HepG2 (cell line): Measurements from ENCODE around the gene NT5DC2. TPM values are rescaled to one million over a fixed set of nuclear protein-coding genes. Genes with fewer than 3 reads are reported as not detected.
A peak's percentile ranks its signal among the peaks of the same experiment; 100 is the strongest.

Source experiments
- CBFB ChIP-seq: sonication (generic); formaldehyde crosslinking; IDR thresholded peaks from 2 replicates; pipeline ENCODE4 v1.4.0; 2020; ENCODE audit warnings: missing genetic modification reagents
- GTF2F1 ChIP-seq: fragments of 150-350 bp; IDR thresholded peaks from 2 replicates; pipeline ENCODE4 v1.6.1; 2014; ENCODE audit warnings: low read length
- KDM4B ChIP-seq: sonication (generic); formaldehyde crosslinking; IDR thresholded peaks from 2 replicates; pipeline ENCODE4 v1.4.0; 2020; ENCODE audit warnings: missing genetic modification reagents
- MAFG ChIP-seq: sonication (generic); formaldehyde crosslinking; IDR thresholded peaks from 2 replicates; pipeline ENCODE4 v1.5.1; 2020; ENCODE audit warnings: mild to moderate bottlenecking, missing genetic modification reagents
- MEIS1 ChIP-seq: sonication (generic); formaldehyde crosslinking; IDR thresholded peaks from 2 replicates; pipeline ENCODE4 v1.9.0; 2021; ENCODE audit warnings: mild to moderate bottlenecking, missing genetic modification reagents, moderate library complexity, borderline replicate concordance
- NR2F6 ChIP-seq, 2 experiments: IDR thresholded peaks; 2 replicates each; pipeline ENCODE4 v1.6.1; 2016; ENCODE audit warnings: antibody characterized with exemption in 1 of 2, mild to moderate bottlenecking in 1 of 2
- RXRA ChIP-seq: sonication (generic); formaldehyde crosslinking; IDR thresholded peaks from 2 replicates; pipeline ENCODE4 v1.5.1; 2020; ENCODE audit warnings: missing genetic modification reagents
- TCF12 ChIP-seq, 2 experiments: fragments of 450-650 bp in 1 of 2; sonication (generic) in 1 of 2; formaldehyde crosslinking in 1 of 2; IDR thresholded peaks; 2 replicates each; pipeline versions ENCODE4 v1.6.1 to v1.8.0; 2017 to 2022; ENCODE audit warnings: antibody characterized with exemption in 1 of 2, mild to moderate bottlenecking in 1 of 2, missing genetic modification reagents in 1 of 2, moderate library complexity in 1 of 2
- ZNF232 ChIP-seq: sonication (generic); formaldehyde crosslinking; IDR thresholded peaks from 2 replicates; pipeline ENCODE4 v1.4.0; 2020; ENCODE audit warnings: missing genetic modification reagents, borderline replicate concordance
- ZNF367 ChIP-seq: sonication (generic); formaldehyde crosslinking; IDR thresholded peaks from 2 replicates; pipeline ENCODE4 v1.4.0; 2020; ENCODE audit warnings: missing genetic modification reagents, borderline replicate concordance
- ZNF605 ChIP-seq: sonication (generic); formaldehyde crosslinking; IDR thresholded peaks from 2 replicates; pipeline ENCODE4 v1.8.0; 2022; ENCODE audit warnings: mild to moderate bottlenecking, missing genetic modification reagents
- polyA plus RNA-seq, 8 experiments: library from polyadenylated mRNA; depleted of rRNA in 3 of 8; stranded (reverse) in 7 of 8; unstranded in 1 of 8; fragments of >200 nt; fragmentation: Illumina TruSeq in 4 of 8; extraction: Trizol in 4 of 8; gene quantifications; 2 replicates each; pipeline versions ENCODE4 v1.2.1 to v1.2.3, GENCODE V29; 2011 to 2016; ENCODE audit warnings: low read depth in 4 of 8, missing spikeins in 1 of 8, mixed read lengths in 1 of 8; ENCODE audit not compliant: insufficient read depth in 1 of 8
- total RNA-seq, 5 experiments: library from RNA; depleted of rRNA; stranded (reverse); fragments of >200 nt; fragmentation: Illumina TruSeq; extraction: Trizol; gene quantifications; 2 replicates each; pipeline ENCODE4 v1.2.3, GENCODE V29; 2016; ENCODE audit warnings: low read depth in 1 of 5
- TF ChIP-seq, protein P1 (sequence below): sonication (generic); formaldehyde crosslinking; IDR thresholded peaks from 2 replicates; pipeline ENCODE4 v1.4.0; 2020; ENCODE audit warnings: mild to moderate bottlenecking, missing genetic modification reagents
- TF ChIP-seq, protein P2 (sequence below): sonication (generic); formaldehyde crosslinking; IDR thresholded peaks from 2 replicates; pipeline ENCODE4 v1.8.1; 2023; ENCODE audit warnings: mild to moderate bottlenecking, moderate library complexity, missing genetic modification reagents
- TF ChIP-seq, protein P3 (sequence below): sonication (generic); formaldehyde crosslinking; IDR thresholded peaks from 2 replicates; pipeline ENCODE4 v1.4.0; 2020; ENCODE audit warnings: mild to moderate bottlenecking, missing genetic modification reagents
- TF ChIP-seq, protein P4 (sequence below): sonication (generic); formaldehyde crosslinking; conservative IDR thresholded peaks from 2 replicates; pipeline ENCODE4 v1.4.0; 2020; ENCODE audit warnings: missing genetic modification reagents
- TF ChIP-seq, protein P5 (sequence below): sonication (generic); formaldehyde crosslinking; IDR thresholded peaks from 2 replicates; pipeline ENCODE4 v1.5.0; 2020; ENCODE audit warnings: missing genetic modification reagents

The NT5DC2 gene
- total and polyA plus RNA-seq, 2 of the 13 experiments (the other 11 are each of a cell fraction or from before 2014, with no cell fraction given), result 131 to 240 TPM

DNA sequence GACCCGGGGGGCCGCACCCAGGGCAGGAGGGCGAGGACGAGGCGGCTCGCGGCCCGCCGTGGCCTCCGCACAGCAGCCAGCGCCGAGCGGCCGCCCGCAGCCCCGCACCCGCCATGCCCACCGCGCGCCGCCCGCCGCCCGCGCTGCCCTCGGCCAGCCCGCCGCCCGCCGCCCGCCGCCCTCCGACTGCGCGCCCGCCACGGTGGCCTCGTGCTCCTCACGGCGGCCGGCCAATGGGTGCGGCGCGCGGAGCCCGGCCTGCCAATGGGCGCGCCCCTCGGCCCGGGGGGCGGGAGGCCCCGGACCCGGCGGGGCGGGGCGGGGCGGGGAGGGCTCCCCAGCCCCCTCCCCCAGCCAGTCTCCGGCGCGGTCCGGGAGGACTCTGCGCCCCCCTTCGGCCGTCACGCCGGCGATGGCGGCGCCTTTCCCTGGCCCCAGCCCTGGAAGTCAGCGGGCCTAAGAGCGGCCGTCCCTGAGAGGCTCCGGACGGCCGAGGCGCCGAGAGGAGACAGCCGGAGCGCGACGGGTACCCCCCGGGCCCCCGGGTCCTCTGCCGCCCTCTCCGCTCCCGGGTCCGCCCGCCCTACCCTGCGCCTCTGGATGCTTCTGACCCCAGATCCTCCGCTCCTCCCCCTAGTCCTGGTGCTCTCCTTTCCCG is at the start of gene NT5DC2 (continued):
- TF ChIP-seq MEIS1 (CRISPR knock-in tag) (no peak), NR2F6 (IDR thresholded peaks at IDR 0.05) (no peak), NR2F6 (CRISPR knock-in tag; IDR thresholded peaks at IDR 0.05) (0 out of 2 replicates have a peak, but pooled peaks have one; percentile 20), GTF2F1 (no peak), RXRA (no peak), CBFB (no peak), ZNF605 (CRISPR knock-in tag) (no peak; the same call in 1 of the 2 replicates), KDM4B (CRISPR knock-in tag) (no peak), MAFG (CRISPR knock-in tag) (no peak), ZNF367 (no peak; the same call in 1 of the 2 replicates), ZNF232 (no peak), TCF12 (IDR thresholded peaks at IDR 0.05) (no peak), TCF12 (CRISPR knock-in tag; IDR thresholded peaks at IDR 0.05) (no peak)
- TF ChIP-seq, protein P1, sequence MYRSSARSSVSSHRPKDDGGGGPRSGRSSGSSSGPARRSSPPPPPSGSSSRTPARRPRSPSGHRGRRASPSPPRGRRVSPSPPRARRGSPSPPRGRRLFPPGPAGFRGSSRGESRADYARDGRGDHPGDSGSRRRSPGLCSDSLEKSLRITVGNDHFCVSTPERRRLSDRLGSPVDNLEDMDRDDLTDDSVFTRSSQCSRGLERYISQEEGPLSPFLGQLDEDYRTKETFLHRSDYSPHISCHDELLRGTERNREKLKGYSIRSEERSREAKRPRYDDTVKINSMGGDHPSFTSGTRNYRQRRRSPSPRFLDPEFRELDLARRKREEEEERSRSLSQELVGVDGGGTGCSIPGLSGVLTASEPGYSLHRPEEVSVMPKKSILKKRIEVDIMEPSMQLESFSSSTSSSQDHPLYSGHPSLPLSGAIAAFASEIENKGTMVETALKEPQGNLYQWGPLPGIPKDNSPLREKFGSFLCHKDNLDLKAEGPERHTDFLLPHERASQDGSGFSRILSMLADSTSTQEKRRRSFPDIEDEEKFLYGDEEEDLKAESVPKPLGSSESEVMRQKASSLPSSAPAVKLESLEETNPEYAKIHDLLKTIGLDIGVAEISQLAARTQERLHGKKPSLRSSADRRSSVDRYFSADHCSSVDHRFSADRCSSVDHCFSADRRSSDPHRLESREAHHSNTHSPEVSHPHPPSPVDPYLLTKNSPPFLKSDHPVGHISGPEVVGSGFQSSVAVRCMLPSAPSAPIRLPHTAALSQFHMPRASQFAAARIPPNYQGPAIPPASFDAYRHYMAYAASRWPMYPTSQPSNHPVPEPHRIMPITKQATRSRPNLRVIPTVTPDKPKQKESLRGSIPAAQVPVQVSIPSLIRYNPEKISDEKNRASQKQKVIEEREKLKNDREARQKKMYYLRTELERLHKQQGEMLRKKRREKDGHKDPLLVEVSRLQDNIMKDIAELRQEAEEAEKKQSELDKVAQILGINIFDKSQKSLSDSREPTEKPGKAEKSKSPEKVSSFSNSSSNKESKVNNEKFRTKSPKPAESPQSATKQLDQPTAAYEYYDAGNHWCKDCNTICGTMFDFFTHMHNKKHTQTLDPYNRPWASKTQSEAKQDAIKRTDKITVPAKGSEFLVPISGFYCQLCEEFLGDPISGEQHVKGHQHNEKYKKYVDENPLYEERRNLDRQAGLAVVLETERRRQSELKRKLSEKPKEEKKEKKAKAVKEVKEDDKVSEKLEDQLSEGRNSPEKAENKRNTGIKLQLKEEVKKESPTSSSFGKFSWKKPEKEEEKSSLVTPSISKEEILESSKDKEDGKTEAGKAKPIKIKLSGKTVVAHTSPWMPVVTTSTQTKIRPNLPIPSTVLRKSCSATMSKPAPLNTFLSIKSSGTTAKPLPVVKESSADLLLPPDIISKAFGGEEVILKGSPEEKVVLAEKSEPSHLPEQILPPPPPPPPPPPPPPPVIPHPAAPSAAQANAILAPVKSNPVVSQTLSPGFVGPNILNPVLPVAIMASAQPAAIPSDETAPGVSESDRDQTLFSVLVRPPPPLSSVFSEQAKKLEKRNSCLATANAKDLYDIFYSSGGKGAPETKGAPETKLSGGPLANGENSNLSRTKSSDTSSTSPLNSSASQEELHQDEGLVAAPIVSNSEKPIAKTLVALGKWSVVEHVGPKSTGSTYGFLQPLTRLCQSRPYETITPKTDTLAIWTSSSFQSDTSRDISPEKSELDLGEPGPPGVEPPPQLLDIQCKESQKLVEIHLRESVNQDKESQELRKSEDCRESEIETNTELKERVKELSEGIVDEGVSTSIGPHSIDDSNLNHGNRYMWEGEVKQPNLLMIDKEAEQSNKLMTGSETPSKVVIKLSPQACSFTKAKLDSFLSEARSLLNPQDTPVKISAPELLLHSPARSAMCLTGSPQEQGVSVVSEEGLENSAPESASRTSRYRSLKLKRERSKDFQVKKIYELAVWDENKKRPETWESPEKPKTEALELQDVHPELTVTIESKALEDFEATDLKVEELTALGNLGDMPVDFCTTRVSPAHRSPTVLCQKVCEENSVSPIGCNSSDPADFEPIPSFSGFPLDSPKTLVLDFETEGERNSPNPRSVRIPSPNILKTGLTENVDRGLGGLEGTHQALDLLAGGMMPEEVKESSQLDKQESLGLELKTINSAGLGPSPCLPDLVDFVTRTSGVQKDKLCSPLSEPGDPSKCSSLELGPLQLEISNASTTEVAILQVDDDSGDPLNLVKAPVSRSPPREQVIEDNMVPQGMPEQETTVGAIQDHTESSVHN (CRISPR knock-in tag), result no peak
- TF ChIP-seq, protein P2, sequence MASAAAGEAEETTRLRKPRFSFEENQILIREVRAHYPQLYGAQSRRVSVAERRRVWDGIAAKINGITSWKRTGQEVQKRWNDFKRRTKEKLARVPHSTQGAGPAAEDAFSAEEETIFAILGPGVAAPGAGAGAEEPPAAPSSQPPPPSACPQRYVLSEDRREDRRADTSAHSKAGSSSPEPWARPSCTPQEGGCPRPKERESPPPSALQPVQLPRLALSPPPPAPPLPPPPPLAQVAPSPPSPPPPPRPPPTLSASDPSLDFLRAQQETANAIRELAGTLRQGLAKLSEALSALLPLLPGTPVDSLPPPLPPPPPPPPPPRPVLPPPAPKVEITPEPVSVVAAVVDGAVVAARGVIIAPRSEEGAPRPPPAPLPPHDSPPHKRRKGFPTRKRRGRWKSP (CRISPR knock-in tag), result no peak; the same call in 1 of the 2 replicates
- TF ChIP-seq, protein P3, sequence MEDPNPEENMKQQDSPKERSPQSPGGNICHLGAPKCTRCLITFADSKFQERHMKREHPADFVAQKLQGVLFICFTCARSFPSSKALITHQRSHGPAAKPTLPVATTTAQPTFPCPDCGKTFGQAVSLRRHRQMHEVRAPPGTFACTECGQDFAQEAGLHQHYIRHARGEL, result no peak
- TF ChIP-seq, protein P4, sequence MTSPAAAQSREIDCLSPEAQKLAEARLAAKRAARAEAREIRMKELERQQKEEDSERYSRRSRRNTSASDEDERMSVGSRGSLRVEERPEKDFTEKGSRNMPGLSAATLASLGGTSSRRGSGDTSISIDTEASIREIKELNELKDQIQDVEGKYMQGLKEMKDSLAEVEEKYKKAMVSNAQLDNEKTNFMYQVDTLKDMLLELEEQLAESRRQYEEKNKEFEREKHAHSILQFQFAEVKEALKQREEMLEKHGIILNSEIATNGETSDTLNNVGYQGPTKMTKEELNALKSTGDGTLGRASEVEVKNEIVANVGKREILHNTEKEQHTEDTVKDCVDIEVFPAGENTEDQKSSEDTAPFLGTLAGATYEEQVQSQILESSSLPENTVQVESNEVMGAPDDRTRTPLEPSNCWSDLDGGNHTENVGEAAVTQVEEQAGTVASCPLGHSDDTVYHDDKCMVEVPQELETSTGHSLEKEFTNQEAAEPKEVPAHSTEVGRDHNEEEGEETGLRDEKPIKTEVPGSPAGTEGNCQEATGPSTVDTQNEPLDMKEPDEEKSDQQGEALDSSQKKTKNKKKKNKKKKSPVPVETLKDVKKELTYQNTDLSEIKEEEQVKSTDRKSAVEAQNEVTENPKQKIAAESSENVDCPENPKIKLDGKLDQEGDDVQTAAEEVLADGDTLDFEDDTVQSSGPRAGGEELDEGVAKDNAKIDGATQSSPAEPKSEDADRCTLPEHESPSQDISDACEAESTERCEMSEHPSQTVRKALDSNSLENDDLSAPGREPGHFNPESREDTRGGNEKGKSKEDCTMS, result no peak
- TF ChIP-seq, protein P5, sequence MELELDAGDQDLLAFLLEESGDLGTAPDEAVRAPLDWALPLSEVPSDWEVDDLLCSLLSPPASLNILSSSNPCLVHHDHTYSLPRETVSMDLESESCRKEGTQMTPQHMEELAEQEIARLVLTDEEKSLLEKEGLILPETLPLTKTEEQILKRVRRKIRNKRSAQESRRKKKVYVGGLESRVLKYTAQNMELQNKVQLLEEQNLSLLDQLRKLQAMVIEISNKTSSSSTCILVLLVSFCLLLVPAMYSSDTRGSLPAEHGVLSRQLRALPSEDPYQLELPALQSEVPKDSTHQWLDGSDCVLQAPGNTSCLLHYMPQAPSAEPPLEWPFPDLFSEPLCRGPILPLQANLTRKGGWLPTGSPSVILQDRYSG (CRISPR knock-in tag), result no peak
